ENCODE data around the gene SLC25A51.
A peak's percentile ranks its signal among the peaks of the same experiment; 100 is the strongest.
"Not testable (repeated sequence)": the region's sequence is repeated elsewhere in the genome, so short reads cannot be mapped to it uniquely, and the experiment has no call there.

The SLC25A51 gene

DNA sequence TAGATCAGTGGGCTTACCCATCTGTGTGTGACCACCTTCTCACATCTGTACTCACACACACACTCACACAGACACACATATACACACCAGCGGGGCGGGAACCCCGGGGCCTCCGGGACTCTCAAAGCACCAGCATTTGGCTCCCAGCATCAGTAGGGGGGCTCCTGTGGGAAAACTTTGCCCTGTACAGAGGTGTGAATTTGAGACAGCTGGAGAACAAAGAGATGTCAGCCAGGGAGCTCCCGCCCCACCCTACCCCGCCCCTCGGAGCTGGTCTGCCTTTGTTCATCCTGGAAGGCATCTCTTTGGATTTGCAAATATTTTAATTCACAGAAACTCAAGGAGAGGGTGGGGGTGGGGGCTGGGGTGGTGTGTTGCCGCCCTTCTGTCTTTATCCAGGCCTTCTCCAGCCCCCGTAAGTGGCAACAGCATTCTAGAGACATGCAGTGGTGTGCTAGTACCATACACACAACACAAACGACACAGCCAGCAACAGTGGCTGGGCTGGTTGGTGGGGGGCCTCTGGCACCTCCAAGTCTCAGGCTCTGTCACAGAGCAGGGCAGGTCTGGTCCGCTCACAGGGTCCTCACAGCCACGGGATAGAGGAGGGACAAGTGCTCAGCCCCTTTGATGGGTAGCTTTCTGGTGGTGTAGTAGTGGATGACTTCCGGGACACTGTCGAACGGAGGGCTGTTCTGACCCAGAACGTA, 15.5 kb upstream of the SLC25A51 start:
- no peak for DNase-seq

DNA sequence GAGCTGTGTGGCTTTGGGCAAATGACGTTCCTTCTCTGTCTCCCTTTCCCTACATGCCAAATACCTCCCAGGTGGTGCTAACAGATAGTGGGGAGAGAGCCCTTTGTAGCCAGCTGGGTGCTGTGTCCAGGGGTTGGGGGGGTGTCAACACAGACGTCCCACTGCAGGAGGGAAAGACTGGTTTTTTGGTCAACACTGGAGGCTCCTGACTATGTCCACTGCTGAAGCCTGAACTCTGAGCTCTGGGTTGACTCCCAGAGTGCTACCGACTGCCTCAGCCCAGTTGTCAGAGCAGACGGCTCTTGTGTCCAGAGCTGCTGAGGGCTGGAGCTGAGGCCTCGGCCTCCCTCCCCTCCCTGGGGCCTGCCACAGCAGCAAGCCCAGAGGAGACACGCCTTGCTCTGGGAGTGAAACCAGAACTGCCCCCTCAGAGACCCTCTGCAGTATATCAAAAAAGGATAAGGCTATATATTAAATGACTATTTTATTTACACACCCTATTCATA, 14.8 kb upstream of the SLC25A51 start:
- DNase-seq: no peak

DNA sequence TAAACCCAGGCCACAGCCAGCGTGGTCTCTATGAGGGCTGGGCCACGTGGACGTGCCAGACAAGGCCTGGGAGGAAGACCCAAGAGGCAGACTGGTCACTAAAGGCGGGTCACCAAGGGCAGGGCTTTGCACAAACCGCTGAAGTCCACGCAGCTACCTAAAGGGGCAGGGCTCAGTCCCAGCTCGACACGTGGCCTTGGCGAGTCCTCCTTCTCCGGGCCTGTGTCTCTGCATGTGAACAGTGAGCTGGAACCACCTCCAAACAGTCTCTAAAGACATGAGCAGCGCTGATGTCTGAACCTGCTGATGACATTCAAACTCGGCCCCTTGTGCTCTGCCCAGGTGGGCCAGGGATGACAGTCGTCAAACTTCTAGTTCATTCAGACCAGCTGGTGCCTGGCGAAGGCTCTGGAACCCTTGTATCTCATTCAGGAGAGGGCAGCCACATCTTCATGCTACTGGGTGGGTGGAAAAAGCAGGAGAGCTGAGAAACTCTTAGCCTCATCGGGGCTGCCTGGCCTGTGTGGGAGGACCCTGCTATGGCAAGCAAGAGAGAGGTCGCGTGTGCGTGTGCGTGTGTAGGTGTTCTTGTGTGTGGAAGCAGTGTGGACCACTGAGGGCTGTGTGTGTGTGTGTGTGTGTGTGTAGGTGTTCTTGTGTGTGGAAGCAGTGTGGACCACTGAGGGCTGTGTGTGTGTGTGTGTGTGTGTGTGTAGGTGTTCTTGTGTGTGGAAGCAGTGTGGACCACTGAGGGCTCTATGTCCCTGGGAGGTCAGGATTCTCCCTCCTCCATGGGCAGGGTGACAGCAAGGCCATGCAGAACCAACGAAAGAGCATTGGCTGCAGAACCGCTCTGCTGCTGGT, 14.1 kb upstream of the SLC25A51 start:
- DNase-seq: no peak

DNA sequence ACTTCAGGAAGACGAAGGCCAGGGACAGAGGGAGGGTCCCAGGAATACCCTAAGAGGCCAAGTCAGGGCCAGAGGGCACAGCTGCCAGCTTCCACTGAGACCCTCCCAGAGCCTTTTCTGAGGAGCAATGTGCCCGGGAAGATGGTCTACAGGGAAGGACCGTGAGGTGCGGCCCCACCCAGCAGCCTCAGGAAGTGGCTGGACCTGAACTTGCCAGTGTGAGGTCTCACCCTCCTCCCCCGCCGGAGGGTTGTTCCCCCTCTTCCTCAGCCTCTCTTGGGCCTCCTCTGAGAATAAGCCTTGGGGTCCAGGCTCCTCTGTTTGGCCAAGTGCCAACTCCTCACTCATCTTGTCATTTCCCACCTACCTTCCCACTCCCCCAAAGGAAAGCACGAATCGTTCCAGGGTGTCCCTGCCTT, 13.4 kb upstream of the SLC25A51 start:
- DNase-seq: no peak

DNA sequence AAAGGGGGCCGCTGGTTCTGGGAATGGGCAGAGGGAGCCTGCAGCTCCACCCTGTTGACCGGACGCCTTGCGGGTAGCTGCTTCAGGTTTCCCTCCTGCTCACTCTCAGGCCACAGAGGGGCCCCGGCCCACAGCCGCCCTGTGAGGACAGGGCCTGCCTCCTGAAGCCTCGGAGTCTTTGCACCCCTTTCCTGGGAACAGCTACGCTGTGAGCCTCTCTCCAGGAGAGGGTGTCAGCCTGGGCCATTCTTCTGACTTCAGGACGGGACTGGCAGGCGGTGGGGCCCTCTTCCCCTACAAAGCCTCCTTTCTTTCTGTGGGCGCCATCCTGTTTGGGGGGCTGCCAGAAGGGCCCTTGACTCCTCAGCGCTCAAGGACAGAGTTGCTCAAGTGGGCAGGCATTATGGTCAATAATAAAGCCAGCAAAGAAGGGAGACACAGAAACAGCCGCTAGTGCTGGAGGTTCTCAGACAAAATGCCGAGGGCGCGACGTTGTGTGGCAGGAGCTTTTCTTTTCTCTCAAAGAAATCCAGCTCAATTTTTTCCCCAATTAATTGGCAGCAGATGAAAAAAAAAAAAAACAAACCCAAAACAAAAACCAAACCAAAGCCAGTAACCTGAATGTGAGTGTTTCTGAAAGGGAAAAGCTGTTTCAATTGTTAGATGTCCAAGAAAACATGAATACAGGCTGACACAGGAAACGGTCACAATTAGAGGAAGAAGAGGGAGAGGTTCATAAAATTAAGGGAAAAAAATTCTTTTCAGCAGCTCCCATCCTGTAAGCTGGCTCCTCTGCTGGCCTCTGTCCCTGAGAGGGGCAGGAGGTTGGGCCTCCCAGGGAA, 12.8 kb upstream of the SLC25A51 start:
- no peak for DNase-seq

DNA sequence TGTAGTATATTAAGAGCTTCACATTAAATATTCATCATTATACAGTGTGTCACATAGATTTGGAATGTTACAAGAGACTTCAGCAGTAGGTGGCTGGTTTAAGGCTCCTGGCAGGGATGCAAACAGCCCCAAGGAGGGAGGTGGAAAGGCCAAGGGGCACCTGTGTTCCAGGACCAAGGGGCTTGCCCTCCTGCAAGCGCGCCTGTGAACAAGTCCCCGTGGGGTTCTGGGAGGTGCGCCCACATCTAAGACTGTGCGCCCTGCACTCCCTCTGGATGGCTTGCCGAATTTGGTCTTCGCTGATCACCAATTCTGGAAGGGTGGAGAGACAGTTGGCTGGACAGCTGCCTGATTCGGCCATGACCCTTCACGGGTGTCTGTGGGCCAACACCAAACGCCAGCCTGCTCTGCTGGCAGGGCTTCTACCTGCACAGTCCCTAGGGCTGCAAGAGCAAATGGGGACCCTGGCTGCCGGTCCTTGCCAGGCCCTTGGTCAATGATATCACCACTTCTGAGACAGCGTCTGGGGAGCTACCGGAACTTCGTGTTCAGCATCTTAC, 12.1 kb upstream of the SLC25A51 start:
- DNase-seq: no peak

DNA sequence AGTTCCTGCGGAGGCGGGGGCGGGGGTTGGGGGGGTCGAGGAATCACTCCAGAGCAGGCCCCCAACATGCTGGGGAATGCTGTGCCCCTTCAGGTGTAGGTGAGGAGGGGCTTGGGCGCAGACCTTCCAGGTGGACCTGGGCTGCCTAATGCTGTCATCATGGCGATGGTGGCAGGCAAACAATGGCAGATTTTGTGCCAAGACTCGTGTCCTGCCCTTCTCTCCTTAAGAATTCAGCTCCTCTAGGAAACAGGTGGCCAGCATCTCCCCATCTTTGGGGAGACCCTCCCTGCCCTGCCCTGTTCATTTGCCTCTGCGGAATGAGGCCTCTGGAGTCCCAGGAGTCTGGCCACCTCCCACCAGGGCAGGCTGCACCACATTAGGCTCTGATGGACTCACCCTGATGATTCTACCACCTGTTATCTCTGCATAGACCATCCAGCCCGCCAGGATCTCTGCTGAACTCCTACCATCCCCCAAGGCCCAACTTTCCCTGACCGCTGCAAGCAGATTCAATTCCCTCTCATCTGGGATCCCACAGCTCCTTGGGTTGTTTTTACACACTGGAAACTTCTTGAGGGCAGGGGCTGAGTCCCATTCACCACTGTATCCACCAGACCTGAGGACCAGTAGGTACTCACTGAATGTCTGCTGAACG, 10.9 kb upstream of the SLC25A51 start:
- no peak for DNase-seq

DNA sequence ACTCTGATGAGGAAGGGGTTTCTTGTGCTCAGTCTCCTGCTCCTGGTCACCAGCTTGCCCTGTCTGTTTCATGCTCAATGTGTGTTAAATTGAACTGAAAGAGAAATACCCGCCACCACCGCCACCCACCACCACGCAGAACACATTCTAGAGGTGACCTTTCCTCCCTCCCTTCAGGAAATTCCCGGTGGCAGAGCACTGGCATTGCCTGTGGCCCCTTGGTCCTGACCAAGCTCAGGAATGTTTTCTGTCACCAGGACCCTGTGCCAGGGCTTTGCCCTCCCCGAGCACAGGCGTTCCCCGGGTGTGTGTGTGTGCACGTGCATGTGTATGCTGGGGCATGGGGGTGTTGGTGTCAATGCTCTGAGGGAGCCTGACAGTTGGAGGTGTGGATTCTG, 10.2 kb upstream of the SLC25A51 start:
- DNase-seq: no peak

DNA sequence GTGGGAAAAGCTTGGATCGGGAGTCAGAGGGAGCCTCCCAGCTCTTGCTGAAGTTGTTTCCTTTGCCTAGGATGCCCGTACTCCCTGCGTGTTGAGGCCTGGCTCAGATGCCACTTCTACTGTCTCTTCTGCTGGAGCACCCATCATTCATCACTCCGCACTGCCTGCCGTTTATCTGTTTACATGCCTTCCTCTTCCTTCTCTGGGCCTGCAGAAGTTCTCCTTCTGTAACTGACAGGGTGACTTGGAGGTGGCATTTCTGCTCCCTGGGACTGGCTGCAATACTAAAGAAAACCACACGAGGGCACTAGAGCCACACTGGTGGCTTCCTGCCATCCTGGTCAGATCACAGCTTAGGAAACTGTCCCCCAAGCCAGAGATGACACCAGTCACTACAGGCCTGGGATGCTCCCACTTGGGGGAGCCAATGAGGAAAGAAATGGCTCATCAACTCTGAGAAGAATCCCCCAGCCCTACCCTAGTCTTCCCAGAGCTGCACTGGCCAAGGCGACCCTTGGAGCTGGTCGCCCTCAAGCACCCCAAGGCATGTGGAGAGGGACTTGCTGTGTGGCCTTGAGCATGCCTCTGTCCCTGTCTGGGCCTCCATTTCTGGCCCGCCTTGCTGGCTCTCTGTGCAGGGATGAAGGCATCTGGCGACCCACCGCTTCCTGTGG, 9.7 kb upstream of the SLC25A51 start:
- peak; percentile 42 to 72 (median 54) for DNase-seq

DNA sequence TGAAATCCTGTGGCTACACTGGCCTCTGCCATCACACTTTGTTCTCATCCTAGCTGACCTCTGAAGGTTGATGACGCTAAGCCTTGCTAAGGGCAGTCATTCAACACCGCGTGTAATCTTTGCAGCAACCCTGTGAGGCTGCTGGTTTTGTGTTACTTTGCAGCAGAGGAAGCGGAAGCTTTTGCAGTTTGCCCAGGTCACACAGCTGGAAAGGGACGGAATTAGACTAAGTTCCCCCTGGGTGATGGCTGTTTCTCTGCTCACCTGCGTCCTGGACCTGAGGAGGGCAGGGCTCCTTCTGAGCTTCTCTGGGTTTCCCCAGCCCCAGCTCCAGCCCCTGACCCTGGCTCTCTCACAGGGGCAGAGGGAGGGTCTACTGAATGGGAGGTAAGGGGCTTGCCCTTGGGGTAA, 7.3 kb upstream of the SLC25A51 start:
- DNase-seq: no peak

DNA sequence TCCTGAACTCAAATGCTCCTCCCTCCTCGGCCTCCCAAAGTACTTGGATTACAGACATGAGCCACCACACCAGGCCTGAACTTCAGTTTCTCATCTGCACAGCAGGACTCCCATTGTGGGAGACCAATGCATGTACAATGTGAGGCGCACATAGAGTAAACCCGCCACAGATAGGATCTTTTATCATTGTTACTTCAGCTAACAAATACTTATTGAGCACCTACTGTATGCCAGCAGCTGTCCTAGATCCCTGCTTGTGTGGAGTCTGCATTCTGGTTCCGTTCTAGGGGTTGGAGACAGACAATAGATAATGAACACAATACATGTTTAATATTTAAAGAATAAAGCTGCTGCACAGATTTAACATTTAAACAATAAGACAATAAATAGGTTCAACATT, 6.3 kb upstream of the SLC25A51 start:
- DNase-seq: no peak

DNA sequence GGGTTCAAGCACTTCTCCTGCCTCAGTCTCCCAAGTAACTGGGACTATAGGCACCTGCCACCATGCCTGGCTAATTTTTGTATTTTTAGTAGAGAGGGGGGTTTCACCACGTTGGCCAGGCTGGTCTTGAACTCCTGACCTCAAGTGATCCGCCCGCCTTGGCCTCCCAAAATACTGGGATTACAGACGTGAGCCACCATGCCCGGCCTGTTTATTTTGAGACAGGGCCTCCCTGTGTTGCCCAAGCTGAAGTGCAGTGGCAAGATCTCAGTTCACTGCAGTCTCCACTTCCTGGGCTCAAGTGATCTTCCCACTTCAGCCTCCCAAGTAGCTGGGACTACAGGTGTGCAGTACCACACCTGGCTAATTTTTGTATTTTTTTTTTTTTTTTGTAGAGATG, 5.9 kb upstream of the SLC25A51 start:
- DNase-seq: not testable (repeated sequence)

DNA sequence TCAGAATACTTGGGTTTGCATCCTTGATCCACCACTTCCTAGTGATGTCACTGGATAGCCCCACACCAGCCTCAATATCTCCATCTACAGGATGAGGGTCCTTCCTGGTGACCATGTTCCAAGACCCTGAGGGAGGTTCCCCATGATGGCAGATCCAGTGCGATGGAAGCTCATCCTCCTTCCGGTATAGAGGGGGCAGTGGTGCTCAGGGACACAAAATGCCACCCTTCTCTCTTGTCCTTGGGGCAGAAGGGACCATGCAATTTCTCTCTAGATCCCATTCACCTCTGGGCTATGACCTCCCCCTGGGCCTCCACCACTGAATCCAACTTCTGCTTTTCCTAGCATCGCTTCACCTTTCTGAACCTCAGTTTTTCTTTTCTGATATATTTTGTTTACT, 5.4 kb upstream of the SLC25A51 start:
- no peak for DNase-seq

DNA sequence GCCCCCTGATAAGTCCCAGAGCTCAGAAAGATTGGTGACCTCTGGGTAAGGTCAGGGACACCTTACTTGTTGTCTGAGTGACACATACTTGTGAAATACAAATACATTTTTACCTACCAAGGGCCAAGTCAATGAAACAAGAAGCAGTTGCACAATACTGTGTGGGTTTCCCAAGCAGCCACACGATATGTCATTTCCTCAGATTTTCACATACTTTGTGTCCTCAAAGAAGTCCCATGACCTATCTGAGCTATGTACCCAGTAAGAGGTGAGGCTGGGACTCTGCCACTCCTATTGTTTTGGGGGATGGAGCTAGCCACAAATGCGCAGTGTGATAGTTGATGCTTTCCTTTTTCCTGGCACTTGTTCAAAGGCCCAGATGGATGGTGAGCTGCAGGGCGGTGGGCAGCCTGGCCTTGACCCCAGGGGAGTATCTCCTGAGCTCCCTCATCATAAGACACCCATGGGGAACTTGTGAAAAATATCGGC, 4.8 kb upstream of the SLC25A51 start:
- DNase-seq: no peak

DNA sequence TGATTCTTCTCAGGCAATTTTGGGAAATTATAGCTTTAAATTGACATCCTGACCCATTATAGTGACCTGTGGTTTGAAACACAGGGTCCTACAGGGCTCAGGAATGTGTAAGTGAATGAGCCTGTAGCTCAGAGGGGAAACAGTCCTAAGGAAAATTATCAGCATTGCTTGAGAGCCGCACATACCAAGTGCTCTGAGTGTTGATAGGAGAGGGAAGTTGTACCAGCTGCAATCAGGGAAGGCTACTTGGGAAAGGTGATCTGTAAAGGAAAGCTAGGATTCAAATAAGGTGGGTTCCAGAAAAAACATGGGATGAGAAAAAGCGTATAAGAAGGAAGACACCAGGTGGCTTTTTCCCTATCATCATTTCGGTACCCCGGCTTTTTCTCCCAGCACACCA, 4.4 kb upstream of the SLC25A51 start:
- no peak for DNase-seq

DNA sequence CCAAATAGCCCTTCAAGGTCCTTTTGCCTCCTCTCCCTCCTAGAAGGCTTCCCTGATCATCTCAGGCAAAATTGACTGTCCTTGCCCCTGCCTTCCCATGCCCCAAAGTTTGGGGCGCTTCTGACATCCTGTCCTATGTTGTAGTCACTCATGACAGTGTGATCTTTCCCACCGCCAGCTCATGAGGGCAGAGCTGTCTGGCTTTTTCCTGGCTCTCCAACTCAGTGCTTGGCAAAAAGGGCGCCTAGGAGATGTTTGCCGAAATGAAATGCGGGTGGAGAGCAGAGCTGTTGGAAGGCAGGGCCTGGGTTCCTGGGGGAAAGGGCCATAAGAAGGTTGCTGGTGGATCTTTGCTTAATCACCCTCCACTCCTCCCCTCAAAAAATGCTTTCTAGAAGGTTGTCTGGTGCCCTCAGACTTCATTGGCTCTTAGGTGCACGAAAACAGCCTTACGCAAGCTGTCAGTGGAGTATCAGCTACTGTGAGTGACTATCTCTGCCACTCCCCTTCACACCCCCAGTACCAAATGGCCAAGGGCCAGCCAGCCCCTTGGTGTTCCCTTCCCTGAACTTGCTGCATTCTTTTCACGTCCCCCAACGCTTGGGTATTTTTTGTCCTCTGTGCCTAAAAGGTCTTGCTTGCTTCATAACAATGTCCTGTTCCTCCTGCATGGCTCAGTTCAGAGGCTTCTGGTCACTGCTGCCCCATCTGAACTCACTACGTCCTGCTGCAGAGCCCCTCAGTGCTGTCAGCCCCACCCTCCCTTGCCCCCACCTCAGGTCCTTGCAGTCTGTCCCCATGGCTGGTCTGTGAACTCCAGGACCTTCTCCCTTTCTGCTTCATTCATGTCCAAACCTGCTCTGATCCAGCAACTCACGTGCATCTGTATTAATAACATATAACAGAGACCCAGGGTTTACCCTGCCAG, 2.6 kb upstream of the SLC25A51 start:
- no peak for DNase-seq

DNA sequence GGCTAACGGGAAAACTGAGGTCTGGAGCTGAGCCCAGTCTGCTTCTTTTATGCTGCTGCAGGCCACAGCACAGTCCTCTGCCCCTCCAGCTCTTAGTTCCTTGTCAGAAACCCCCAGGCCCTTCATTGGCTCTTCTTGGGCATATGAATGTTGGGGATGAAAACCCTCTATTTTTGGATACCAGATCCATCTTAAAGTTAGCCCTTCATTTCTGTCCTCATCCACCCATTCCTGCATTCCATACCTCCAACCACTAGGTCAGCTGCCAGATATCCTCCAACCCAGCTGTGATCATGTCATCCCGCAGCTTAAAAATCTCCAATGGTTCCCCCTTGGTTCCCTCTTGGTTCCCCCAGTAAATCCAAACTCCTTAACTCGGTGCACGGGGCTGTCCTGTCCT, 1.8 kb upstream of the SLC25A51 start:
- DNase-seq: no peak

DNA sequence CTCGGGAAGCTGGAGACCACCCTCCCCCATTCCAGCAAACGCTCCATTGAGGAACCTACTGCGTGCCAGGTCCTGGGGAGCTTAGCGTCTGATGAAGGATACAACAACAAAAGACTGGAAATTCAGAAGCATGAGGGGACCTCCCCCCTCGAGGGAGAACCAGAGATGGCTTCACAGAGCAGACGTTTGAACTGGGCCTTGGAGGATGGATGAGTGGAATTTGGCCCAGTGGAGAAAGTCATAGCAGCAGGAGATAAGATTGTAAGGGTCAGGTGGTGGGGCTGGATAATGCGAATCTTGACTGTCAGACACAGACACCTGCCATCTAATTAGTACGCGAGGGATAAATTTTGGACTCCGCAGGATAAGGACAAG, 1.2 kb upstream of the SLC25A51 start:
- no peak for DNase-seq

DNA sequence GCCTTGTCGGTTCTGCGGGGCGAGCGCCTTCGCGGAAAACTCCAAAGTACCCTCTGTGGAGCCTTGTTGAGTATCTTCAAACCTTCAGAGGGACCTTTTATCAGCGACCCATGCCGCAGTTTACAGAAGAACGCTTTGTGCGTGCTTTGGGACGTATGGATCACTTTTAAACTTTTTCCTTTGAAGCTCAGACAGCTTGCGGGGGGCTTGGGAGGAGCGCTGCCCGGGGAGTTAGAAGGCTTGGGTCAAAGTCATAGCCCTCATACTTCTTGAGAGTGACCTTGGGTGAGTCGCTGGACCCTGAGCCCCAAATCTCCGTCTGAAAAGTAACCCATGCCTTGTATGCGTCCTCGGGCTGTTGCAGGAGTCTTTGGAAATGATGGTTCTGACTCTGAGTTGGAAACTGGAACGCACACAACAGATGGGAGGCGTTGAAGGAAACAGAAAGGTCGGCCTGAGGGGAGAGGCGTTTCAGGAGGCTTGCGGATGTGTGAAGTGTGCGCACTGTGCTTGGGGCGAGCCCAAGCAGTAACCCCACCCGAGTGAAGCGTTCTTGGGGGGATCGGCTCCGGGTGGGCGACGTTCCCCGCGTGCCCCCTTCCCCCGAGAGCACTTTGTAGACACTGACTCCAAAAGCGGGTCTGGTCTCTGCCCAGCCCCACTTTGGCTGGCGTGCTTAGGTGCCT, 661 bp upstream of the SLC25A51 start:
- no peak for DNase-seq

Measured in T-helper 2 cell (primary cell).